Esophagus (tissue), 2 donors: Measurements from ENCODE around the gene IL1RAPL1. TPM values are rescaled to one million over a fixed set of nuclear protein-coding genes. Genes with fewer than 3 reads are reported as not detected.

Experiments
- H3K27ac ChIP-seq, 2 donors: one replicate each; pipeline ENCODE4 v1.5.1; 2013; ENCODE audit warnings: low read depth in 2 of 2, mild to moderate bottlenecking in 2 of 2, inconsistent platforms in 1 of 2, low read length in 1 of 2, moderate library complexity in 1 of 2
- H3K27me3 ChIP-seq, 2 donors: one replicate each; pipeline ENCODE4 v1.6.1; 2013; ENCODE audit warnings: low read length in 2 of 2, control low read depth in 1 of 2, mild to moderate bottlenecking in 1 of 2; ENCODE audit not compliant: insufficient read depth in 2 of 2, control insufficient read depth in 1 of 2
- H3K36me3 ChIP-seq, 2 donors: one replicate each; pipeline ENCODE4 v1.6.1; 2013; ENCODE audit warnings: low read length in 1 of 2; ENCODE audit not compliant: control insufficient read depth in 2 of 2, insufficient read depth in 2 of 2
- H3K4me1 ChIP-seq, 2 donors: one replicate each; pipeline ENCODE4 v1.6.1; 2013; ENCODE audit warnings: low read length in 1 of 2; ENCODE audit not compliant: control insufficient read depth in 2 of 2, insufficient read depth in 2 of 2
- H3K4me3 ChIP-seq, 2 donors: one replicate each; pipeline ENCODE4 v1.5.1; 2013; ENCODE audit warnings: low read length in 2 of 2, mild to moderate bottlenecking in 2 of 2, low read depth in 1 of 2, moderate library complexity in 1 of 2
- H3K9me3 ChIP-seq, 2 donors: one replicate each; pipeline ENCODE4 v1.6.1; 2013; ENCODE audit warnings: mild to moderate bottlenecking in 2 of 2, low read depth in 1 of 2, low read length in 1 of 2, moderate library complexity in 1 of 2; ENCODE audit not compliant: control insufficient read depth in 2 of 2, insufficient read depth in 1 of 2
- WGBS, 2 donors: extraction: QIAGEN DNeasy Blood & Tissue Kit; methylation state at CpG; one replicate each; pipeline ENCODE4 v1.1.7; 2013; 5-methylcytosine and 5-hydroxymethylcytosine counted together
- polyA plus RNA-seq, 2 donors: library from polyadenylated mRNA; stranded (reverse); fragments of 200-250 nt; gene quantifications; one replicate each; pipeline ENCODE4 v1.2.3, GENCODE V29; 2013
- donor health status: healthy with polysubstance abuse.
- donor health status: Bipolar disorder and iron deficiency.

IL1RAPL1 gene
- under 1 TPM; 0.02 to 0.04 TPM for polyA plus RNA-seq

- 2 to 20% methylated on average over 15 of the region's 15 CpGs for WGBS, 2 donors
- H3K27me3 ChIP-seq = no peaks in the 10 kb centered on the region
- no peaks in the 10 kb centered on the region for H3K4me1 ChIP-seq
- peak within 1 kb of the TSS in 1 of 2 donors; percentile 42 for H3K4me3 ChIP-seq
- peaks cover 0 to 2% of the 10 kb centered on the region in 2 donors for H3K9me3 ChIP-seq
- H3K36me3 ChIP-seq = no peaks in the 10 kb centered on the region
- no peak within 1 kb of the TSS for H3K27ac ChIP-seq
These were observed at the start of gene IL1RAPL1 for GRCh38 chrX:28586981-28587551. IL1RAPL1 (plus strand) TSS chrX:28587446.

GRCh38 chrX:28542791-28543190 is 44.5 kb upstream of the IL1RAPL1 start:
- H3K36me3 ChIP-seq = no peaks in the 10 kb centered on the region
- no peak overlapping the region for H3K27ac ChIP-seq
- no peaks in the 10 kb centered on the region for H3K27me3 ChIP-seq
- WGBS, 2 donors = 68 to 71% methylated on average over 2 of the region's 2 CpGs
- no peak overlapping the region for H3K4me3 ChIP-seq
- H3K9me3 ChIP-seq = no peaks in the 10 kb centered on the region
- H3K4me1 ChIP-seq = no peaks in the 10 kb centered on the region

- Histone ChIP-seq H3K4me1 (no peaks in the 10 kb centered on the region), H3K36me3 (no peaks in the 10 kb centered on the region), H3K9me3 (no peaks in the 10 kb centered on the region), H3K4me3 (no peak overlapping the region), H3K27me3 (no peaks in the 10 kb centered on the region), H3K27ac (no peak overlapping the region)
- WGBS, 2 donors = 86 to 93% methylated on average over 4 of the region's 4 CpGs
These were observed 37.4 kb upstream of the IL1RAPL1 start for GRCh38 chrX:28549838-28550237.

GRCh38 chrX:28550331-28550872 is 36.8 kb upstream of the IL1RAPL1 start:
- H3K4me3 ChIP-seq = no peak overlapping the region
- WGBS, 2 donors = 83 to 92% methylated on average over 8 of the region's 8 CpGs

GRCh38 chrX:28552322-28552721 is 34.9 kb upstream of the IL1RAPL1 start:
- Histone ChIP-seq H3K27ac (no peak overlapping the region), H3K4me3 (no peak overlapping the region), H3K9me3 (no peaks in the 10 kb centered on the region), H3K36me3 (no peaks in the 10 kb centered on the region), H3K27me3 (no peaks in the 10 kb centered on the region), H3K4me1 (no peaks in the 10 kb centered on the region)
- WGBS, 2 donors = 86 to 93% methylated on average over 1 of the region's 1 CpG

More at GRCh38 chrX:28550331-28550872, 36.8 kb upstream of the IL1RAPL1 start:
- no peaks in the 10 kb centered on the region for H3K9me3 ChIP-seq
- H3K27me3 ChIP-seq = no peaks in the 10 kb centered on the region
- H3K27ac ChIP-seq = no peak overlapping the region
- no peaks in the 10 kb centered on the region for H3K4me1 ChIP-seq
- no peaks in the 10 kb centered on the region for H3K36me3 ChIP-seq

GRCh38 chrX:28552882-28553829 is 34.1 kb upstream of the IL1RAPL1 start:
- Histone ChIP-seq H3K9me3 (no peaks in the 10 kb centered on the region), H3K4me3 (no peak overlapping the region), H3K36me3 (no peaks in the 10 kb centered on the region), H3K27me3 (no peaks in the 10 kb centered on the region), H3K27ac (no peak overlapping the region), H3K4me1 (no peaks in the 10 kb centered on the region)
- WGBS, 2 donors = 23 to 78% methylated on average over 1 of the region's 1 CpG

- 68 to 92% methylated on average over 3 of the region's 3 CpGs for WGBS, 2 donors
- no peaks in the 10 kb centered on the region for H3K36me3 ChIP-seq
- no peaks in the 10 kb centered on the region for H3K9me3 ChIP-seq
- H3K27me3 ChIP-seq = no peaks in the 10 kb centered on the region
- no peak overlapping the region for H3K4me3 ChIP-seq
- no peaks in the 10 kb centered on the region for H3K4me1 ChIP-seq
- H3K27ac ChIP-seq = no peak overlapping the region
These were observed 11.1 kb upstream of the IL1RAPL1 start for GRCh38 chrX:28576117-28576516.

- Histone ChIP-seq H3K27ac (no peak overlapping the region), H3K36me3 (no peaks in the 10 kb centered on the region), H3K27me3 (no peaks in the 10 kb centered on the region), H3K9me3 (peaks cover 0 to 2% of the 10 kb centered on the region in 2 donors), H3K4me3 (no peak overlapping the region), H3K4me1 (no peaks in the 10 kb centered on the region)
These were observed 5.7 kb upstream of the IL1RAPL1 start for GRCh38 chrX:28581522-28581921.

- Histone ChIP-seq H3K27ac (no peak overlapping the region), H3K4me3 (no peak overlapping the region), H3K27me3 (no peaks in the 10 kb centered on the region), H3K36me3 (no peaks in the 10 kb centered on the region), H3K9me3 (peaks cover 0 to 2% of the 10 kb centered on the region in 2 donors), H3K4me1 (no peaks in the 10 kb centered on the region)
- 53 to 62% methylated on average over 4 of the region's 4 CpGs for WGBS, 2 donors
These were observed 4.7 kb upstream of the IL1RAPL1 start for GRCh38 chrX:28582511-28582910.
